LNCAP (cell line): ENCODE measurements around the gene HBA2.

Experiments used
- TF ChIP-seq, protein P1 (sequence below): fragments of 450-650 bp; IDR thresholded peaks from 2 replicates; pipeline ENCODE4 v1.5.1; 2017; ENCODE audit warnings: mild to moderate bottlenecking

HBA2 gene

DNA sequence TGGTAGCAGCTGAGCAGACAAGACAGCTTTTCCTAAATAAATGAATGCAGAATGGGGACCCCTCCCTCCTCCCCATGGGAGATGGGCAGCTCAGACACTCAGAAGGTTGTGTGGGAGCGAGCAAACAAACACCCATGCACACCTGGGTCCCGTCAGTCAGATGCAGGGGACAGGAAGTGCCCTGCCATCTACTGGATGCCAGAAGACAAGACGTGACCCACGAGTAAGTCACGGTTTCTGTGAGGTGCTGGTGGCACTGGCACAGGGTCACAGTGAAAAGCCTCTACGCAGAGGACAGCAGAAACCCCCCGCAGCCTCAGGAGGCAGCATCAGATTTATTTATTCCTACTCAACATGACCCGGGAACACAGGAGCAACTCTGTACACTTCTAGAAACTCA is 16.0 kb downstream of the HBA2 start:
- TF ChIP-seq, protein P1, sequence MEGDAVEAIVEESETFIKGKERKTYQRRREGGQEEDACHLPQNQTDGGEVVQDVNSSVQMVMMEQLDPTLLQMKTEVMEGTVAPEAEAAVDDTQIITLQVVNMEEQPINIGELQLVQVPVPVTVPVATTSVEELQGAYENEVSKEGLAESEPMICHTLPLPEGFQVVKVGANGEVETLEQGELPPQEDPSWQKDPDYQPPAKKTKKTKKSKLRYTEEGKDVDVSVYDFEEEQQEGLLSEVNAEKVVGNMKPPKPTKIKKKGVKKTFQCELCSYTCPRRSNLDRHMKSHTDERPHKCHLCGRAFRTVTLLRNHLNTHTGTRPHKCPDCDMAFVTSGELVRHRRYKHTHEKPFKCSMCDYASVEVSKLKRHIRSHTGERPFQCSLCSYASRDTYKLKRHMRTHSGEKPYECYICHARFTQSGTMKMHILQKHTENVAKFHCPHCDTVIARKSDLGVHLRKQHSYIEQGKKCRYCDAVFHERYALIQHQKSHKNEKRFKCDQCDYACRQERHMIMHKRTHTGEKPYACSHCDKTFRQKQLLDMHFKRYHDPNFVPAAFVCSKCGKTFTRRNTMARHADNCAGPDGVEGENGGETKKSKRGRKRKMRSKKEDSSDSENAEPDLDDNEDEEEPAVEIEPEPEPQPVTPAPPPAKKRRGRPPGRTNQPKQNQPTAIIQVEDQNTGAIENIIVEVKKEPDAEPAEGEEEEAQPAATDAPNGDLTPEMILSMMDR: 0 out of 2 replicates have a peak, but pooled peaks have one; percentile 27

DNA sequence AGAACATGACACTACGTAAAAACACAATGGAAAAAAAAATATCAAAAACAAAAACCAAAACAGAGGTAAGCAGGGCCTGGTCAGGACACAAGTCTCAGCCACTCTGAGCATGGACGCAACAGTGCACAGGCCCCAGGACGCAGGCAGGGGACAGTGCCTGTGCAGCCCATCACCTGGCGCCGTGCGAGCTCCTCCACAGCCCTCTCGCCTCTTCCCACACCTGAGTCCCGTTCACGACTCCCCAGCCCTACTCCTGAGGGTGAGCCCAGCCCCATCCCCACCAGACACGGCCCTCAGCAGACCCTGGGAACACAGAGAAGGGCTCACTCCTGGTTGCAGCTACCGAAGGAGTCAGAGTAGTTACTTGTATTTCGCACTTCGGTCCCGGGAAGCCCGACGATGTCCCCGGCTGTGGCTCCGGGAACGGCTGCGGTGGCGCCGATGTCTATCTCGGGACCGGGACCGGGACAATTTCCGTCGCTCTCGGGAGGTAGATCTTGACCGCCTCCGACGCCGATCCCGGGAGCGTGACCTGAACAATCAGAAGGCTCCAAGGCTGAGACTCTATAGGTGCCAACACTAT is 17.0 kb downstream of the HBA2 start:
- TF ChIP-seq, protein P1: no peak

DNA sequence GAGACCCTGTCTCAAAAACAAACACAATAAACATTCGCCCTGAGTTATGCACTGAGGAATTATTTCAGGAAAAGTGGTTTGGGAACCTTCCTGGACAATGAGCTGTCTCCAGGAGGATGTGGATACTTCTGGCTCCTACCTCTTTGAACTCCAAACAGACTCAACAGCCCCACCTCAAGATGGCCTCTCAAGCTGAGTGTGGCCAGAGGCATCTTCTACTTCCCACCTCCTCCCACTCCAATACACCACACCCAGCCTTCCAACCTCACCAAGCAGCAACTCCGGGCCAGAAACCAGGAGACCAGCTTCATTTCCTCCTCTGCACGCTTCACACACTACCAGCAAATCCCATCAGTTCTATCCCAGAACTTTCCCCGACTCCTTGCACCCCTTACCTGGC is 19.2 kb downstream of the HBA2 start:
- TF ChIP-seq, protein P1: no peak

DNA sequence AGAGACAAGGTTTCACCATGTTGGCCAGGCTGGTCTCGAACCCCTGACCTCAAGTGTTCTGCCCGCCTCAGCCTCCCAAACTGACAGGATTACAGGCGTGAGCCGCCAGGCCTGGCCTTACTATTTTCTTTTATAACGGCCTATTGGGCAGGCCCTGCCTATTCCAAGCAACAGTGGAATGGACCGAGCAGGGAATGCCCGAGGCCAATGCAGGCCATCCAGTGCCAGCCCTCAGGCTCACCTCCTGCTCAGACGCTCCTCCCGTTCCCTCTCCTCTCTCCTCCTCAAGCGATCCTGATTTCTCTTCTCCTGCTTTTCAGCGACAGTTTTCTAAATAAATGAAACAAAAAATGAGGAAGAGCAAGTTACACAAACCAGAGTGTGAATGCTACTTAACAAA is 20.0 kb downstream of the HBA2 start:
- TF ChIP-seq, protein P1: no peak

DNA sequence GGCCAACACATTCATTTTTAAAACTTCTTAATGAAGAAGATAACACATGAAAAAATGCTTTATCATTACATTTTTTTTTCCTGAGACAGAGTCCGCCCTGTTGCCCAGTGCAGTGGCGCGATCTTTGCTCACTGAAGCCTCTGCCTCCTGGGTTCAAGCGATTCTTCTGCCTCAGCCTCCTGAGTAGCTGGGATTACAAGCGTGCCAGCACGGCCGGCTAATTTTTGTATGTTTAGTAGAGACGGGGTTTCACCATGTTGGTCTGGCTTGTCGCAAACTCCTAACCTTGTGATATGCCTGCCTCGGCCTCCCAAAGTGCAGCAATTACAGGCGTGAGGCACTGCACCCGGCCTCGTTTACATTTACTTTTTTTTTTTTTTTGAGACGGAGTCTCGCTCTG is 20.8 kb downstream of the HBA2 start:
- TF ChIP-seq, protein P1: no peak

DNA sequence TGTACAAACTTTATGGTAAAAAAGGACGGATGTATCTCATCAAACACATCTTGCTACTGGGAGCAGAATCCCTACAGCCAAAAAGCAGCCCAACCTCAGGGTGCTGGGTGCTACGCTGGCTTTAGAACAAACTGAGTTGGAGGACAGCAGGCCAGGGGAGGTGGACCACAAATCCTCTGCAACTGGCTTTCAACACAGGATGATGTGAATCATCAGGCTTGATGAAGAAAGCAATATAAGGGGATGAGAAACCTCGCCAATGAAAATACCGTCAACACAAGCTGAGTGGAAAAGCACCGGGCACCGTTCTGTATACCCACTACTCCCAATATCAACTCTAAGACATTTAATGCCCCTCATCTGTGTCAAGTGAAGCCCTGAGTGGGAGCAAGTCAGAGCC is 21.8 kb downstream of the HBA2 start:
- TF ChIP-seq, protein P1: no peak

DNA sequence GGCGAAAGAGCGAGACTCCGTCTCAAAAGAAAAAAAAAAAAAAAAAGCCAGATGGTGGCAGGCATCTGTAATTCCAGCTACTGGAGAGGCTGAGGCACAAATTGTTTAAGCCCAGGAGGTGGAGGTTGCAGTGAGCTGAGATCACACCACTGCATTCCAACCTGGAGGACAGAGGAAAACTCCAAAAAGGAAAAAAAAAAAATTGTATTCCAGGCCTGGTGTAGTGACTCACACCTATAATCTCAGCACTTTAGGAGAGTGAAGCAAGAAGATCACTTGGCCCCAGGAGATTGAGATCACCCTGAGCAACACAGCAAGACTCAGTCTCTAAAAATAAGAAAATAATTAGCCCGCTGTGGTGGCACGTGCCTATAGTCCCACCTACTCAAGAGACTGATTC is 27.7 kb downstream of the HBA2 start:
- TF ChIP-seq, protein P1: no peak

DNA sequence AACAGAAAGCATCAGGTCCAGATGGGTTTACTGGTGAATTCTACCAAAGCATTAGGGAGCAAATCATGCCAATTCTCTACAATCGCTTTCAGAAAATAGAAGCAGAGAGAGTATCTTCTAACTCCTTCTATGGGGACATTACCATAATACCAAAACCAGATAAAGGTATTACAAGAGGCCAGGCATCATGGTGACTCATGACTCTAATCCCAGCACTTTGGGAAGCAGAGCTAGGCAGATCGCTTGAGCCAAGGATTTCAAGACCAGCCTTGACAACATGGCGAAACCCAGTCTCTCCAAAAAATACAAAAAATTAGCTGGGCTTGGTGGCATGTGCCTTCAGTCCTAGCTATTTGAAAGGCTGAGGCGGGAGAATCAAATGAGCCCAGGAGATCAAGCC is 30.6 kb downstream of the HBA2 start:
- TF ChIP-seq, protein P1: no peak
